Caco-2 (cell line): ENCODE data around the gene IRS1. TPM values are rescaled to one million over a fixed set of nuclear protein-coding genes. Genes with fewer than 3 reads are reported as not detected.

Source experiments
- BruUV-seq: library from RNA; stranded (reverse); fragments of 400-500 nt; replicated peaks from 2 replicates; lab custom pipeline; 2021; lab: Mats Ljungman, UMichigan
- CTCF ChIA-PET: fragments of 300-600 bp; sonication (Branson Sonifier 250); formaldehyde crosslinking; loops from one replicate; lab custom pipeline; 2022; ENCODE audit warnings: antibody characterized with exemption; lab: Charles Lee
- POLR2A ChIA-PET: fragments of 300-600 bp; sonication (Branson Sonifier 250); formaldehyde crosslinking; loops from one replicate; lab custom pipeline; 2022; ENCODE audit warnings: antibody characterized with exemption; lab: Charles Lee
- DNase-seq, 2 experiments: peaks; one replicate each; pipeline versions ENCODE4 v3.0.0 to v3.0.0-alpha.2; 2020 to 2022
- H3K27me3 ChIP-seq: replicated peaks from 2 replicates; pipeline ENCODE4 v1.6.0; 2011; ENCODE audit warnings: low read length; ENCODE audit not compliant: control insufficient read depth, insufficient read depth
- H3K36me3 ChIP-seq: 2 replicates; pipeline ENCODE4 v1.5.1; 2011; ENCODE audit warnings: low read length; ENCODE audit not compliant: control insufficient read depth, insufficient read depth
- H3K4me1 ChIP-seq: fragments of 250-450 bp; sonication (Bioruptor Pico); 2 replicates; pipeline ENCODE4 v1.5.1; 2020; ENCODE audit warnings: mild to moderate bottlenecking
- H3K4me3 ChIP-seq: 2 replicates; pipeline ENCODE4 v1.5.1; 2011; ENCODE audit warnings: low read depth, mild to moderate bottlenecking, control low read depth, low read length
- H3K9me3 ChIP-seq: fragments of 250-450 bp; sonication (Bioruptor Pico); 2 replicates; pipeline ENCODE4 v1.5.1; 2020; ENCODE audit warnings: mild to moderate bottlenecking, moderate library complexity
- H3K27ac Mint-ChIP-seq: one replicate; pipeline ENCODE4 v1.8.0; 2022; ENCODE audit warnings: mixed read lengths; ENCODE audit not compliant: unreplicated experiment
- H3K27me3 Mint-ChIP-seq: one replicate; pipeline ENCODE4 v1.8.0; 2022; ENCODE audit warnings: mixed read lengths; ENCODE audit not compliant: insufficient read depth, unreplicated experiment
- H3K36me3 Mint-ChIP-seq: one replicate; pipeline ENCODE4 v1.8.0; 2022; ENCODE audit warnings: mild to moderate bottlenecking, mixed read lengths; ENCODE audit not compliant: insufficient read depth, unreplicated experiment
- H3K4me1 Mint-ChIP-seq: one replicate; pipeline ENCODE4 v1.8.0; 2022; ENCODE audit warnings: low read depth, mixed read lengths; ENCODE audit not compliant: unreplicated experiment
- H3K4me3 Mint-ChIP-seq: one replicate; pipeline ENCODE4 v1.8.0; 2022; ENCODE audit warnings: mild to moderate bottlenecking, moderate library complexity, mixed read lengths; ENCODE audit not compliant: unreplicated experiment
- H3K9me3 Mint-ChIP-seq: one replicate; pipeline ENCODE4 v1.8.0; 2022; ENCODE audit warnings: mixed read lengths; ENCODE audit not compliant: unreplicated experiment
- CTCF ChIP-seq, 2 experiments: fragments of 200-600 bp in 1 of 2; IDR thresholded peaks; 1 replicate in 1 of 2; 2 replicates in 1 of 2; pipeline versions ENCODE4 v1.5.1 to v1.8.0; 2011 to 2022; ENCODE audit warnings: antibody characterized with exemption in 1 of 2, control low read depth in 1 of 2, inconsistent platforms in 1 of 2, low read depth in 1 of 2, low read length in 1 of 2, mild to moderate bottlenecking in 1 of 2, moderate library complexity in 1 of 2; ENCODE audit not compliant: insufficient read depth in 1 of 2, severe bottlenecking in 1 of 2, unreplicated experiment in 1 of 2
- intact Hi-C: fragments of 100-400 bp; cut with micrococcal nuclease; formaldehyde crosslinking; loops from one replicate; pipeline ENCODE4 v1.10.0; 2022; ENCODE audit not compliant: unreplicated experiment
- total RNA-seq: library from RNA; stranded (reverse); gene quantifications from 2 replicates; pipeline ENCODE4 v1.2.3, GENCODE V29; 2022

IRS1 gene
- total RNA-seq, 1 experiment from 2014 or later: 27.9 TPM

GRCh38 chr2:226763320-226763719 lies 36.3 kb downstream of the IRS1 start:
- no peak overlapping the region for H3K27ac Mint-ChIP-seq
- Histone ChIP-seq H3K4me3 (no peak overlapping the region), H3K27me3 (no peaks in the 10 kb centered on the region), H3K9me3 (no peaks in the 10 kb centered on the region), H3K36me3 (no peaks in the 10 kb centered on the region), H3K4me1 (peaks cover 17% of the 10 kb centered on the region)
- intact Hi-C loops: no loop called here
- TF ChIP-seq CTCF (IDR thresholded peaks at IDR 0.05; ENCODE audit: insufficient read depth in 1 of 2, low read depth in 1 of 2, low read length in 1 of 2, severe bottlenecking in 1 of 2, unreplicated experiment in 1 of 2): no peak
- H3K4me1 Mint-ChIP-seq: peaks cover 4% of the 10 kb centered on the region
- peaks cover 6% of the 10 kb centered on the region for H3K36me3 Mint-ChIP-seq
- CTCF ChIA-PET: no interaction called here
- BruUV-seq: no TSS peak
- no peaks in the 10 kb centered on the region for H3K27me3 Mint-ChIP-seq
- H3K4me3 Mint-ChIP-seq: no peak overlapping the region
- DNase-seq: no peak
- H3K9me3 Mint-ChIP-seq: no peaks in the 10 kb centered on the region
- POLR2A ChIA-PET: no interaction called here

- Mint-ChIP-seq H3K4me1 (peaks cover 4% of the 10 kb centered on the region), H3K36me3 (peaks cover 6% of the 10 kb centered on the region), H3K27me3 (no peaks in the 10 kb centered on the region), H3K9me3 (no peaks in the 10 kb centered on the region), H3K27ac (no peak overlapping the region), H3K4me3 (no peak overlapping the region)
- no peak for DNase-seq
- no peaks in the 10 kb centered on the region for H3K27me3 ChIP-seq
- POLR2A ChIA-PET: no interaction called here
- no TSS peak for BruUV-seq
- no peak for TF ChIP-seq CTCF (IDR thresholded peaks at IDR 0.05; ENCODE audit: insufficient read depth in 1 of 2, low read depth in 1 of 2, low read length in 1 of 2, severe bottlenecking in 1 of 2, unreplicated experiment in 1 of 2)
- H3K4me3 ChIP-seq: no peak overlapping the region
- H3K4me1 ChIP-seq: peaks cover 22% of the 10 kb centered on the region
- no peaks in the 10 kb centered on the region for H3K36me3 ChIP-seq
- CTCF ChIA-PET: no interaction called here
- H3K9me3 ChIP-seq: no peaks in the 10 kb centered on the region
- intact Hi-C loops: loop anchor here (2.0 kb wide), 1 partner anchor 22 kb away; no protein-coding TSS in a partner anchor
These were observed 38.4 kb downstream of the IRS1 start for GRCh38 chr2:226761195-226761583.

GRCh38 chr2:226760412-226761194 lies 39.0 kb downstream of the IRS1 start:
- Mint-ChIP-seq H3K27ac (no peak overlapping the region), H3K4me1 (peaks cover 4% of the 10 kb centered on the region), H3K4me3 (no peak overlapping the region), H3K36me3 (peaks cover 6% of the 10 kb centered on the region), H3K9me3 (no peaks in the 10 kb centered on the region), H3K27me3 (no peaks in the 10 kb centered on the region)
- ChIA-PET POLR2A (no interaction called here), CTCF (no interaction called here)
- Histone ChIP-seq H3K36me3 (no peaks in the 10 kb centered on the region), H3K4me1 (peaks cover 28% of the 10 kb centered on the region), H3K27me3 (no peaks in the 10 kb centered on the region), H3K9me3 (no peaks in the 10 kb centered on the region), H3K4me3 (no peak overlapping the region)
- intact Hi-C loops: loop anchor here (2.0 kb wide), 1 partner anchor 22 kb away; no protein-coding TSS in a partner anchor
- no peak for TF ChIP-seq CTCF (IDR thresholded peaks at IDR 0.05; ENCODE audit: insufficient read depth in 1 of 2, low read depth in 1 of 2, low read length in 1 of 2, severe bottlenecking in 1 of 2, unreplicated experiment in 1 of 2)
- peak in 1 of 2 experiments; percentile 19 for DNase-seq
- no TSS peak for BruUV-seq
